Gastrocnemius medialis (tissue), 4 donors: ENCODE results near the gene DNAJB12. TPM values are rescaled to one million over a fixed set of nuclear protein-coding genes. Genes with fewer than 3 reads are reported as not detected.

Experiments used
- ATAC-seq, 2 donors: fragments of 150-250 bp; one replicate each; pipeline ENCODE4 v1.9.1; 2016
- DNase-seq, 2 donors: peaks; one replicate each; pipeline ENCODE4 v3.0.0-alpha.2; 2019
- H3K27ac ChIP-seq, 4 donors: fragments of 200-600 bp; sonication (generic); 1 replicate in 1 of 4; 2 replicates in 3 of 4; pipeline ENCODE4 v1.5.1; 2016 to 2018; ENCODE audit warnings: mild to moderate bottlenecking in 2 of 4, moderate library complexity in 1 of 4
- H3K27me3 ChIP-seq, 3 donors: fragments of 200-600 bp; sonication (generic) in 2 of 3; 1 replicate in 1 of 3; 2 replicates in 2 of 3; pipeline versions ENCODE4 v1.5.1 to v1.6.0; 2016 to 2019; ENCODE audit warnings: mild to moderate bottlenecking in 1 of 3, moderate library complexity in 1 of 3
- H3K36me3 ChIP-seq, 2 donors: fragments of 200-600 bp; sonication (generic) in 1 of 2; one replicate each; pipeline ENCODE4 v1.5.1; 2017 to 2018
- H3K4me1 ChIP-seq, 2 donors: fragments of 200-600 bp; sonication (generic) in 1 of 2; one replicate each; pipeline ENCODE4 v1.5.1; 2016 to 2017; ENCODE audit warnings: mild to moderate bottlenecking in 2 of 2
- H3K4me3 ChIP-seq, 4 donors: fragments of 200-600 bp; sonication (generic) in 3 of 4; 1 replicate in 1 of 4; 2 replicates in 3 of 4; pipeline ENCODE4 v1.5.1; 2016 to 2019; ENCODE audit warnings: mild to moderate bottlenecking in 2 of 4
- H3K9me3 ChIP-seq, 3 donors: fragments of 200-600 bp; sonication (generic) in 2 of 3; 1 replicate in 1 of 3; 2 replicates in 2 of 3; pipeline ENCODE4 v1.5.1; 2016 to 2019
- POLR2A ChIP-seq, 2 donors: fragments of 450-650 bp; IDR thresholded peaks; one replicate each; pipeline ENCODE4 v1.6.1; 2017; ENCODE audit warnings: antibody characterized with exemption in 2 of 2, mild to moderate bottlenecking in 2 of 2, moderate library complexity in 2 of 2
- in situ Hi-C, 4 donors: fragments of 200-750 bp; cut with MboI; loops; one replicate each; pipeline versions ENCODE4 v1.15.0 to v1.8.0; 2017; ENCODE audit warnings: low sequenced_read_pairs in 4 of 4
- intact Hi-C: fragments of 100-400 bp; cut with DNase I; formaldehyde crosslinking; loops from one replicate; pipeline ENCODE4 v1.15.1; 2023; ENCODE audit warnings: low total_unique reads
- total RNA-seq, 4 donors: library from RNA; depleted of rRNA; stranded (reverse); fragments of >200 nt; gene quantifications; one replicate each; pipeline versions ENCODE4 v1.1.0 to v1.2.3, GENCODE V29; 2016
- TF ChIP-seq, protein P1 (sequence below), 5 experiments: fragments of 450-650 bp in 3 of 5; fragments of 200-600 bp in 2 of 5; sonication (generic) in 2 of 5; IDR thresholded peaks in 4 of 5; conservative IDR thresholded peaks in 1 of 5; 1 replicate in 4 of 5; 2 replicates in 1 of 5; pipeline ENCODE4 v1.5.1; 2016 to 2019; ENCODE audit warnings: antibody characterized with exemption in 5 of 5, mild to moderate bottlenecking in 3 of 5, moderate library complexity in 3 of 5

The DNAJB12 gene
- total RNA-seq, 4 donors from 2014 or later: 35.8 to 49.7 (median 39.0) TPM

DNA sequence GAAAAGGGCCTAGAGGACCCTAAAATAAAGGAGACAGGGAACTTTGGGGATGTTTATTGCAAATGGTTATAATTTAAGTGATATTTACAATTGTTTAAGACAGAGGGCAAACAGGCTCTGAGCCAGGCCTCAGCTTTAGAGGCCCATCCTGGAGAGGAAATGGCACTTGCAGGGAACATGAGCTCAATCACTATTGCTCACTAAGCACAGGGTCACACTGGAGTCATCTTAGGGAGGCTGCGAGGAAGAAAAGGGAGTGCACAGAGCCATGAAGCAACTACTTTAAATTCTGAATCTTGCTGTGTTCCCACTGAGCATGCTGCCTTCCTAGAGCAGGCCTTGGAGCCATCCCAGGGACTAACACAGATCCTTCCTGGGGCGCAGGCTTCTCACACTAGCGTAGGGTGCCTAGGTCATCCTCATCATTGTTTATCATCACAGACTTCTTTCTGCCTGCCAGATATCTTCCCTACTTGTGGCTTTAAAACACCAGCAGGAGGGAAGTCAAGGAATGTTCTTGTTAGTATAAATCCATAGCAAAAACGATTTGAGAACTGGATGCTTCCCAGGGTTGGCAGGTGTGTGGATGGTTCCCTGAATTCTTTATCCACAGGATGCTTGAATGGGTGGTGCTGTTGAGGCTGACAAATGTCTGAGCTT, 12.7 kb upstream of the DNAJB12 start:
- Histone ChIP-seq H3K27ac (no peak overlapping the region), H3K4me3 (no peak overlapping the region), H3K9me3 (no peaks in the 10 kb centered on the region), H3K36me3 (peaks cover 0 to 31% of the 10 kb centered on the region in 2 donors), H3K27me3 (no peaks in the 10 kb centered on the region), H3K4me1 (peaks cover 5 to 9% of the 10 kb centered on the region in 2 donors)
- TF ChIP-seq POLR2A (IDR thresholded peaks at IDR 0.05): no peak
- TF ChIP-seq, protein P1, sequence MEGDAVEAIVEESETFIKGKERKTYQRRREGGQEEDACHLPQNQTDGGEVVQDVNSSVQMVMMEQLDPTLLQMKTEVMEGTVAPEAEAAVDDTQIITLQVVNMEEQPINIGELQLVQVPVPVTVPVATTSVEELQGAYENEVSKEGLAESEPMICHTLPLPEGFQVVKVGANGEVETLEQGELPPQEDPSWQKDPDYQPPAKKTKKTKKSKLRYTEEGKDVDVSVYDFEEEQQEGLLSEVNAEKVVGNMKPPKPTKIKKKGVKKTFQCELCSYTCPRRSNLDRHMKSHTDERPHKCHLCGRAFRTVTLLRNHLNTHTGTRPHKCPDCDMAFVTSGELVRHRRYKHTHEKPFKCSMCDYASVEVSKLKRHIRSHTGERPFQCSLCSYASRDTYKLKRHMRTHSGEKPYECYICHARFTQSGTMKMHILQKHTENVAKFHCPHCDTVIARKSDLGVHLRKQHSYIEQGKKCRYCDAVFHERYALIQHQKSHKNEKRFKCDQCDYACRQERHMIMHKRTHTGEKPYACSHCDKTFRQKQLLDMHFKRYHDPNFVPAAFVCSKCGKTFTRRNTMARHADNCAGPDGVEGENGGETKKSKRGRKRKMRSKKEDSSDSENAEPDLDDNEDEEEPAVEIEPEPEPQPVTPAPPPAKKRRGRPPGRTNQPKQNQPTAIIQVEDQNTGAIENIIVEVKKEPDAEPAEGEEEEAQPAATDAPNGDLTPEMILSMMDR (IDR thresholded peaks at IDR 0.05 in 4 of 5, conservative IDR thresholded peaks at IDR 0.05 in 1 of 5): no peak
- ATAC-seq (no peak), DNase-seq (no peak)
- intact Hi-C loops (no loop called here), in situ Hi-C loops (loop anchor here (10.0 to 25.0 kb wide), 4 partner anchors 320 to 795 kb away; partner anchors contain the start of genes ECD (in 4 of the 4), FAM149B1 (in 4 of the 4) and MCU (in 3 of the 4))

DNA sequence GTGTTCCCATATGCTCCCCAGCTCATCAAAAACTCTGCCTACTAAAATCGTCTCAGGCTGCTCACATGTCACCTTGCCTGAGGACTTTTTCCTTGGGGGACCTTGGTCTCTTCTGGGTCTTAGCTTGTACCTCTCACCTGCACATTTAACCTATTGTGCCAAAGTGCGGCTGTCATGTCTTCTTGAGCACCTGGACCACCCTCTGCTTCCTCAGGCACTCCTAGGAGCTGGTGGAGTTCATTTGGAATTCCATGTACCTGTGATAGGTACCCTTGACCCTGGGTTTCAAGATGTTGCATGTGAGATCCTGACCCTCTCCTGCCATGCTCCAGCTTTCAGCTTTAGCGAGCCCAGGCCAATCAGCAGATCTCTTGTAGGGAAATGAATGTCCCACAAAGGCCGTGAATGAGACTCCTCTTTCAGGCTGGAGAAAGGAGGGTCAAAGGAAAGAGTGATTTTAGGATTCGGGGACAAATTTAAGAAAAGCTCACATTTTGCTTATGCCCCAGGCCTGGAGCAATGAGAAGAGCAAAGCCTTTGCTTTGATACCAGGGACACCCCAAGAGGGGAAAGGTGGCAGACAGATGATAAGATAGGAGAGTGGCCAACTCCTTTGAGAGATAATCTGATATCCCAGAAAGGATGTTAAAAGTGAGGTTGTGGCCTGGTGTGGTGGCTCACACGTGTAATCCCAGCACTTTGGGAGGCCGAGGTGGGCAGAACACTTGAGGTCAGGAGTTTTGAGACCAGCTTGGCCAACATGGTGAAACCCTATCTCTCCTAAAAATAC, 10.6 kb upstream of the DNAJB12 start:
- no peak for TF ChIP-seq POLR2A (IDR thresholded peaks at IDR 0.05)
- TF ChIP-seq, protein P1 (IDR thresholded peaks at IDR 0.05 in 4 of 5, conservative IDR thresholded peaks at IDR 0.05 in 1 of 5): no peak
- Histone ChIP-seq H3K27ac (no peak overlapping the region), H3K27me3 (no peaks in the 10 kb centered on the region), H3K9me3 (no peaks in the 10 kb centered on the region), H3K4me3 (no peak overlapping the region), H3K4me1 (peaks cover 5 to 9% of the 10 kb centered on the region in 2 donors), H3K36me3 (peaks cover 0 to 31% of the 10 kb centered on the region in 2 donors)
- intact Hi-C loops: loop anchor here (2.0 kb wide), 1 partner anchor 470 kb away; no protein-coding TSS in a partner anchor
- ATAC-seq (no peak), DNase-seq (no peak)
- in situ Hi-C loops: loop anchor here (10.0 to 25.0 kb wide), 4 partner anchors 322 to 797 kb away; partner anchors contain the start of genes ECD (in 4 of the 4), FAM149B1 (in 4 of the 4) and MCU (in 3 of the 4)

DNA sequence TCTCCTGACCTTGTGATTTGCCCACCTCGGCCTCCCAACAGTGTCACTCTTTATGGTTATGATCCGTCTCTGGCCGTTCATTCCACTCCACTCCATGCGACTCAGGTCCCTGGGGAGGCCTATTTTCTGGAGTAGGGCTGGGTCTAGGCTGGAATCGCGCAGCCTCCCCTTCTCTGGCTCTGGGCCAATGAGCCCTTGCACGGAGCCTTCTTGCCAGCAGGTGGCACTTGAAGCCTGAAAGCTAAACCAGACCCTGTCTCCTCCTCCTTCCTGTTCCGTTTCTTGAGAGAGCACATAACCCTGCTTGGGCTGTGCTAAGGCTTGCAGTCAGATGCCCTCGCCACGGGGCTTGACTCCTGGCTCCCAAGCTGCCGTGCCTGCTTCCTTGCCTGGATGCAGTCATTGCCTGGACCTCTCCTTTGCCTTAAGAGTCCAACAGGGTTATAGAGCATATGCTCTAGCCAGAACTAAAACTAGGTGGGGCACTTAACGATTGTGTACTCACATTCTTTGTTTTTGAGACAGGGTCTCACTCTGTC, 9.6 kb upstream of the DNAJB12 start:
- Histone ChIP-seq H3K27me3 (no peaks in the 10 kb centered on the region), H3K4me1 (peaks cover 5 to 9% of the 10 kb centered on the region in 2 donors), H3K4me3 (peak overlapping the region in 2 of 4 donors; percentile 22 to 39), H3K9me3 (no peaks in the 10 kb centered on the region), H3K36me3 (peaks cover 0 to 31% of the 10 kb centered on the region in 2 donors), H3K27ac (peak overlapping the region in 3 of 4 donors; percentile 13 to 62 (median 34))
- peak; percentile 90 to 98 for ATAC-seq
- peak; percentile 66 to 81 for DNase-seq
- in situ Hi-C loops (loop anchor here (5.0 to 25.0 kb wide), 5 partner anchors 323 to 798 kb away; partner anchors contain the start of genes ECD (in 4 of the 4), FAM149B1 (in 4 of the 4) and MCU (in 3 of the 4)), intact Hi-C loops (loop anchor here (1.0 to 2.0 kb wide), 2 partner anchors 470 to 511 kb away; no protein-coding TSS in a partner anchor)
- TF ChIP-seq POLR2A (IDR thresholded peaks at IDR 0.05): no peak
- TF ChIP-seq, protein P1 (IDR thresholded peaks at IDR 0.05 in 4 of 5, conservative IDR thresholded peaks at IDR 0.05 in 1 of 5): peak; percentile 85 to 93 (median 90)

DNA sequence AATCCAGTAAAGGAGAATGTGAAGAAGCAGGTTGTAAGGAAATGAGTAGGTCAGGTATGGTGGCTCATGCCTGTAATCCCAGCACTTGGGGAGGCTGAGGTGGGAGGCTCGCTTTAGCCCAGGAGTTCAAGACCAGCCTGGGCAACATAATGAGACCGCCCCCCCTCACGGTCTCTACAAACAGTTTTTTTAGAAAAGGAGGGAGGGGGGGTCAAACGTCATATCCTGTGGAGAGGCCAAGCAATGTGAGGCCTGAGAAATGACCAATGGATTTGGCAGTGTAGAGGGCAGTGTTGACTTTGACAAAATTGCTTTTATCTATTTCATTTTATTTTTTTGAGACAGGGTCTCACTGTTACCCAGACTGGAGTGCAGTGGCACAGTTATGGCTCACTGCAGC, 2.3 kb upstream of the DNAJB12 start:
- in situ Hi-C loops (loop anchor here (25.0 kb wide), 3 partner anchors 330 to 805 kb away; partner anchors contain the start of genes ECD (in 4 of the 4), FAM149B1 (in 4 of the 4) and MCU (in 3 of the 4)), intact Hi-C loops (loop anchor here (5.0 kb wide), 1 partner anchor 335 kb away; the partner anchor contains the start of gene MCU)
- no peak for DNase-seq
- H3K36me3 ChIP-seq: no peaks in the 10 kb centered on the region
- ATAC-seq: no peak
- TF ChIP-seq POLR2A (IDR thresholded peaks at IDR 0.05): no peak
- TF ChIP-seq, protein P1 (IDR thresholded peaks at IDR 0.05 in 4 of 5, conservative IDR thresholded peaks at IDR 0.05 in 1 of 5): no peak
- no peaks in the 10 kb centered on the region for H3K27me3 ChIP-seq
- no peak overlapping the region for H3K27ac ChIP-seq
- no peak overlapping the region for H3K4me3 ChIP-seq
- no peaks in the 10 kb centered on the region for H3K9me3 ChIP-seq
- peaks cover 15 to 20% of the 10 kb centered on the region in 2 donors for H3K4me1 ChIP-seq
